ACC112 (cell line): Measurements from ENCODE around the gene RFPL2.
"Not testable (repeated sequence)": the region's sequence is repeated elsewhere in the genome, so short reads cannot be mapped to it uniquely, and the experiment has no call there.

Source experiments
- H2AFZ ChIP-seq: fragments of 200-600 bp; sonication (generic); one replicate; pipeline ENCODE4 v1.6.0; 2017; ENCODE audit warnings: antibody characterized with exemption, low read length; ENCODE audit not compliant: unreplicated experiment
- H3K27ac ChIP-seq: fragments of 200-600 bp; sonication (generic); 2 replicates; pipeline ENCODE4 v1.5.1; 2014; ENCODE audit warnings: low read depth, mild to moderate bottlenecking, antibody characterized with exemption, low read length, moderate library complexity
- H3K27me3 ChIP-seq: fragments of 200-600 bp; sonication (generic); 2 replicates; pipeline ENCODE4 v1.6.1; 2014; ENCODE audit warnings: mild to moderate bottlenecking, antibody characterized with exemption, low read length, moderate library complexity, mixed read lengths; ENCODE audit not compliant: insufficient read depth
- H3K36me3 ChIP-seq: fragments of 200-600 bp; sonication (generic); 2 replicates; pipeline ENCODE4 v1.6.1; 2016; ENCODE audit warnings: mild to moderate bottlenecking, antibody characterized with exemption, low read length, moderate library complexity, mixed read lengths; ENCODE audit not compliant: insufficient read depth
- H3K4me1 ChIP-seq: fragments of 200-600 bp; sonication (generic); one replicate; pipeline ENCODE4 v1.6.1; 2016; ENCODE audit warnings: low read length, mixed read lengths; ENCODE audit not compliant: insufficient read depth, unreplicated experiment, control insufficient read depth
- H3K4me3 ChIP-seq: fragments of 200-600 bp; sonication (generic); 2 replicates; pipeline ENCODE4 v1.5.1; 2014; ENCODE audit warnings: mild to moderate bottlenecking, low read depth, low read length
- H3K79me2 ChIP-seq: fragments of 200-600 bp; sonication (generic); one replicate; pipeline ENCODE4 v1.6.0; 2016; ENCODE audit warnings: low read length; ENCODE audit not compliant: control insufficient read depth, unreplicated experiment, insufficient read depth

Gene RFPL2

GRCh38 chr22:32205974-32206773, 1.3 kb upstream of the RFPL2 start:
- Histone ChIP-seq H3K79me2 (no peaks in the 10 kb centered on the region), H3K36me3 (no peaks in the 10 kb centered on the region), H3K27ac (no peak overlapping the region), H3K4me1 (no peaks in the 10 kb centered on the region), H3K27me3 (peaks cover 5% of the 10 kb centered on the region; the same call in 1 of the 2 replicates), H2AFZ (no peak overlapping the region), H3K4me3 (no peak overlapping the region)

DNA sequence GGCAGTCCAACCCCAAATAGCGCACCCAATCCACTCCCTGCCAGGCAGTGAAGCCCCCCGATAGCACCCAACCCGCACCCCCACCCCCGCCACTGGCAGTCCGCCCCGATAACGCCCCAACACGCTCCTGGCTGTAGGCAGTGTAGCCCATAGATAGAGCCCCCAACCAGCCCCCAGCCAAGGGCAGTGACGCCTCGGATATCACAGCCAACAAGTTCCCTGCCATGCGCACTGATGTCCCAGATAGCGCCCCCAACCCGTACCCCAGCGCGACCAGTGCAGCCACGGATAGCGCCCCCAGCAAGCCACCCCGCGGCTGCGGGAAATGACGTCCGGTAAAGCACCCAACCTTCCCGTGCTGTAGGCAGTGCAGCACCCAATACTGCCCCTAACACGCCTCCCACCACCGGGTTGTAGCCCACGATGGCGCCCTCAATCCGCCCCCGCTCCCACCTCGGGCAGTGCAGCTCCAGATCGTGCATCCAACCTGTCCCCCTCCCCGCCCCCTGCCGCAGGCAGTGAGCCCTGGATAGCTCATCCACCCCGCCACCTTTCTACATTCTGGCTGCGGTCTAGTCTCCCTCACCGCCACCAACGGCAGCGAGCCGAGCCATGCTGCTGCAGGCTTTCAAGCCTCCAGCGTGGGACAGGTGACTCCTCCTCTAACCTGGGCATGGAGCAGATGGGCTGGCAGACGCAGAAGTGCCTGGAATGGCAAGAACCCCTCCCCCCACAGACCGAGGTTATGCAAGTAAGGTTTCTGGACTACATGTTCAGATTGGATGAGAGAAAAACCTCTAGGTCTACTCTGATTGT, 625 bp downstream of the RFPL2 start:
- H3K27ac ChIP-seq, result no peak overlapping the region
- peaks cover 5% of the 10 kb centered on the region; the same call in 1 of the 2 replicates for H3K27me3 ChIP-seq
- no peaks in the 10 kb centered on the region for H3K4me1 ChIP-seq
- H2AFZ ChIP-seq, result no peak overlapping the region
- no peaks in the 10 kb centered on the region for H3K79me2 ChIP-seq
- no peak overlapping the region for H3K4me3 ChIP-seq
- H3K36me3 ChIP-seq, result no peaks in the 10 kb centered on the region

DNA sequence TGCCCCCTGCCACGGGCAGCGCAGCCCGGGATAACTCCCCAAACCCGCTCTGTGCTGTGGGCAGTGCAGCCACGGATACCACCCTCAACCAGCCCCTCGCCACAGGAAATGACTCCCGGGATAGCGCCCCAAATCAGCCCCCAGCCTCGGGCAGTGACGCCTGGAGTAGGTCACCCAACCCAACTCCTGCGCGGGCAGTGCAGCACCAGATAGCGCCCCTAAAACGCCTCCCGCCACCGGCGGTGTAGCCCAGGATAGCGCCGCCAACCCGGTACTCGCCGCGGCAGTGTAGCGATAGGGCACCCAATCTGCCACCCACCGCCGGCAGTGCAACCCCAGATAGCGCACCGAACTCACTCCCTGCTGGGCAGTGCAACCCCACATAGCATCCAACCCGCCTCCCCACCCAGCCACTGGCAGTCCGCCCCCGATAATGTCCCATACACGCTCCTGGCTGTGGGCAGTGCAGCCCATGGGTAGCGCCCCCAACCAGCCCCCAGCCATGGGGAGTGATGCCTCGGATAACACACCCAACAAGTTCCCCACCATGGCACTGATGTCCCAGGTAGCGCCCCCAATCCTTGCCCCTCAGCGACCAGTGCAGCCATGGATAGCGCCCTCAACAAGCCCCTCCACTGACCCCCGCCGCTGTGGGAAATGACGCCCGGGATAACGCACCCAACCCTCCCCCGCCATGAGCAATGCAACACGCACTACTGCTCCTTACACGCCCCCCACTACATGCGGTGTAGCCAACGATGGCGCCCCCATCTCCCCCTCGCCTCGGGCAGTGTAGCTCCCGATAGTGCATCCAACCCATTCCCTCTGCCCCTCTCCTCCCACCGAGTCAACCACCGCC, 1.5 kb downstream of the RFPL2 start:
- peaks cover 5% of the 10 kb centered on the region; the same call in 1 of the 2 replicates for H3K27me3 ChIP-seq

GRCh38 chr22:32202539-32203180, 2.2 kb downstream of the RFPL2 start:
- Histone ChIP-seq H3K4me1 (no peaks in the 10 kb centered on the region), H3K27me3 (peaks cover 5% of the 10 kb centered on the region; the same call in 1 of the 2 replicates), H3K4me3 (no peak overlapping the region), H3K36me3 (no peaks in the 10 kb centered on the region), H2AFZ (no peak overlapping the region), H3K27ac (no peak overlapping the region), H3K79me2 (no peaks in the 10 kb centered on the region)

More for the DNA sequence above, 1.5 kb downstream of the RFPL2 start:
- no peaks in the 10 kb centered on the region for H3K4me1 ChIP-seq
- no peak overlapping the region for H3K4me3 ChIP-seq
- H3K27ac ChIP-seq, result no peak overlapping the region
- no peaks in the 10 kb centered on the region for H3K79me2 ChIP-seq
- H3K36me3 ChIP-seq, result no peaks in the 10 kb centered on the region
- H2AFZ ChIP-seq, result no peak overlapping the region

GRCh38 chr22:32202161-32202538, 2.7 kb downstream of the RFPL2 start:
- Histone ChIP-seq H3K27ac (no peak overlapping the region), H2AFZ (no peak overlapping the region)

DNA sequence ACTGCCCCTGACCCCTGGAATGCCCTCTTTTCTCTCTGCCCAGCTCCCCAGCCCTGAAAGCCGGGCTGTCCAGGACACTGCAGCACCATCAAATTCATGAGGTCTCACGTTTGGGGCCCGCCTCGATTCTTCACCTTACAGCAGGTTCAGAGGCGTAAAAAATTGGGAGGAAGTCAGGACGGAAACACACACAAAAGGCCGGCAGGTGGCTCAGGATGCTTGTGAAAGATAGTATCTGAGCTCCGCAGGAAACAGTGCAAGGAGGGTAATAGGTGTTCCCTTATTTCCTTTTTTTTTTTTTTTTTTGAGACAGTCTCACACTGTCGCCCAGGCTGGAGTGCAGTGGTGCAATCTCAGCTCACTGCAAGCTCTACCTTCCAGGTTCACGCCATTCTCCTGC, 4.1 kb downstream of the RFPL2 start:
- H3K4me3 ChIP-seq, result no peak overlapping the region
- no peaks in the 10 kb centered on the region for H3K79me2 ChIP-seq
- no peaks in the 10 kb centered on the region for H3K36me3 ChIP-seq
- peaks cover 18% of the 10 kb centered on the region for H3K27me3 ChIP-seq
- no peak overlapping the region for H3K27ac ChIP-seq
- H2AFZ ChIP-seq, result no peak overlapping the region
- H3K4me1 ChIP-seq, result no peaks in the 10 kb centered on the region

More at GRCh38 chr22:32202161-32202538, 2.7 kb downstream of the RFPL2 start:
- no peaks in the 10 kb centered on the region for H3K4me1 ChIP-seq
- no peaks in the 10 kb centered on the region for H3K36me3 ChIP-seq
- no peaks in the 10 kb centered on the region for H3K79me2 ChIP-seq
- H3K4me3 ChIP-seq, result no peak overlapping the region
- peaks cover 5% of the 10 kb centered on the region; the same call in 1 of the 2 replicates for H3K27me3 ChIP-seq

DNA sequence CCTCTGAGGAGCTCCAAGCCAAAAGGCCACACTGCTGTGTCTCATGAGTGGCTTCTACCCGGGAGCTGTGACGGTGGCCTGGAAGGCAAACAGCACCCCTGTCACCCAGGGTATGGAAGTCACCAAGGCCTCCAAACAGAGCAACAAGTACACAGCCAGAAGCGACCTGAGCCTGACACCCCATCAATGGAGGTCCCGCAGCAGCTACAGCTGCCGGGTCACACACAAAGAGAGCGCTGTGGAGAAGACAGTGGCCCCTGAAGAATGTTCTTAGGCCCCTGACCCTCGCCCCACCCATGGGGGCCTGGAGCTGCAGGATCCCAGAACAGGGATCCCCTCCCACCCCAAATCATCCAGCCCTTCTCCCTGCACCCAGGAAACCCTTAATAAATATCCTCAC, 4.9 kb downstream of the RFPL2 start:
- Histone ChIP-seq H3K27me3 (peaks cover 18% of the 10 kb centered on the region), H3K27ac (no peak overlapping the region), H3K4me1 (no peaks in the 10 kb centered on the region), H3K79me2 (no peaks in the 10 kb centered on the region), H2AFZ (no peak overlapping the region), H3K4me3 (no peak overlapping the region), H3K36me3 (no peaks in the 10 kb centered on the region)

GRCh38 chr22:32199341-32199740, 5.5 kb downstream of the RFPL2 start:
- Histone ChIP-seq H3K4me3 (no peak overlapping the region), H3K27ac (no peak overlapping the region), H3K4me1 (no peaks in the 10 kb centered on the region), H3K27me3 (peaks cover 18% of the 10 kb centered on the region), H2AFZ (no peak overlapping the region), H3K79me2 (no peaks in the 10 kb centered on the region), H3K36me3 (no peaks in the 10 kb centered on the region)

DNA sequence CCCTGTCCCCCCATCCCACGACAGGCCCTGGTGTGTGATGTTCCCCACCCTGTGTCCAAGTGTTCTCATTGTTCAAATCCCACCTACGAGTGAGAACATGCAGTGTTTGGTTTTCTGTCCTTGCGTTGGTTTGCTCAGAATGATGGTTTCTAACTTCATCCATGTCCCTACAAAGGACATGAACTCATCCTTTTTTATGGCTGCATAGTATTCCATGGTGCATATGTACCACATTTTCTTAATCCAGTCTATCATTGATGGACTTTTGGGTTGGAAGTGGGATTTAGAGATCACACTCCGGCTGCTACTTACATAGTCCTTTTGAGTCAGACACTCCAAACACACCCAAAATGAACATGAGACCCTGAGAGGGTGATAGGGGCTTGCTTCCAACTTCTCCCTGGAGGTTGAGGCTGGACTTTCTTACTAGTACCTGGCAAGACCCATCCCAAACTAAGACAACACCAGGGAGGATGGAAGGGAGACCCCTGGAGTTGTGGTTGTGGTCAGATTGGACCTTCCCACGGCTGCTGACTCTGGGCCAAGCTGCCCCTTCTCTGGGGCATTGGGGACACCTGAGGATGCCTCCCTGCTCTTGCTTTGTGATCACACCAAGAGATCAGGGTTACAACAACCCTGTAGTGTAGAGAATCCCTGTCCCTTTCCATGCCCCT, 7.2 kb downstream of the RFPL2 start:
- not testable (repeated sequence) for H3K4me3 ChIP-seq, H2AFZ ChIP-seq, H3K27ac ChIP-seq, H3K4me1 ChIP-seq, H3K79me2 ChIP-seq, H3K36me3 ChIP-seq
- H3K27me3 ChIP-seq, result peaks cover 13% of the 10 kb centered on the region
